Measurements from ENCODE around the gene MAST4. TPM values are rescaled to one million over a fixed set of nuclear protein-coding genes. Genes with fewer than 3 reads are reported as not detected.

MAST4 gene
- polyA plus RNA-seq, 1 donor (not counting 4 experiments of a cell fraction or from before 2014, with no cell fraction given) = 19.8 TPM

DNA sequence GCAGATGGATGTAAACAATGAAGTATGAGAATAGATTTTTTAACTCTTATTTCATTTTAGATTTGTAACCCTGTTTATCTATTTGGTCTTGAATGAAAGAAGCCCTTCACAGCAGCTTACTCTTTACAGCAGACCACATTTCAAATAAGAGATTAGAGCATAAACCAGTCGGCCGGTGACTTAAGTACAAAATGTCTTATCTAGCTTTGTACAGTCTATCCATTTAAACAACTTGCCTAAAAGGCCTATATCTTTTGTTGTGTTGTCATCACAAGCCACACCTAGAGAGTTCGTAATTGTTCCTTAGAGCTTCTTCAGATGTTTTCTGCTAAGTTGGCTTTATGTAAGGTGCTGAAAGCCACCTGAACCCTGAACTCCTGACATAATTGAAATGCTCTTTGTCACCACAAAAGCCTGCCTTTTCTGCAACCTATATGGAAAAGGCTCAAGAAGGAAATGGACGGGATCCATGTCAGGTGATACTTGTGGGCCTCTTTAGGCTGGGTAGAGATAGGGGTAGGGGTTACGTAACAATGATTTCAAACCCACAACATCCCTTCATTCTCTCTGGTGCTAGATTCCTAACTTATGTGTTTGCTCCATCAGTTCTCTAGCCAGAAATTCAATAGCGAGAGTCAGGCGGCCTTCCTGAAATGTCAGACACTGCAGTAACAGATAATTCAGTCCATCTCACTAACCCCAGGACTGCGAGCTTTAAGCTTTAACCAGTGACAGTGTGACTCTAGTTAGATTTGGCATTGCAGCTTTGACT lies 437.9 kb downstream of the MAST4 start:
- no peaks in the 10 kb centered on the region for H3K9me3 ChIP-seq (ENCODE audit: control insufficient read depth, low read depth, low read length)
- H3K36me3 ChIP-seq (ENCODE audit: control insufficient read depth in 2 of 2, extremely low read depth in 1 of 2, insufficient read depth in 2 of 2, low read length in 2 of 2) = peaks cover 0 to 4% of the 10 kb centered on the region in 2 experiments
- no peak overlapping the region for H2AFZ ChIP-seq (ENCODE audit: control insufficient read depth, low read length)
- DNase-seq (ENCODE audit: low read depth, low spot score) (no peak), FAIRE-seq (no peak)
- H3K27ac ChIP-seq (ENCODE audit: control insufficient read depth, insufficient read depth, low read length) = no peak overlapping the region
- peaks cover 75% of the 10 kb centered on the region for H3K79me2 ChIP-seq (ENCODE audit: control insufficient read depth, insufficient read depth, low read length)
- H3K4me1 ChIP-seq (ENCODE audit: control insufficient read depth, extremely low read depth, insufficient read depth, low read length) = peaks cover 34% of the 10 kb centered on the region
- dilution Hi-C loops (cut with MboI; ENCODE audit: extremely low pct_ligation_motif_present, low sequenced_read_pairs) = no loop called here
- H3K4me2 ChIP-seq (ENCODE audit: control insufficient read depth, extremely low read depth, insufficient read depth, low read depth, low read length) = no peak overlapping the region
- H4K20me1 ChIP-seq (ENCODE audit: control insufficient read depth, extremely low read depth, insufficient read depth, low read length) = no peaks in the 10 kb centered on the region
- H3K27me3 ChIP-seq (ENCODE audit: control insufficient read depth, extremely low read depth, insufficient read depth, low read length) = no peaks in the 10 kb centered on the region
- H3K9ac ChIP-seq (ENCODE audit: control insufficient read depth, extremely low read depth, insufficient read depth, low read length) = no peak overlapping the region
- TF ChIP-seq, protein P1, sequence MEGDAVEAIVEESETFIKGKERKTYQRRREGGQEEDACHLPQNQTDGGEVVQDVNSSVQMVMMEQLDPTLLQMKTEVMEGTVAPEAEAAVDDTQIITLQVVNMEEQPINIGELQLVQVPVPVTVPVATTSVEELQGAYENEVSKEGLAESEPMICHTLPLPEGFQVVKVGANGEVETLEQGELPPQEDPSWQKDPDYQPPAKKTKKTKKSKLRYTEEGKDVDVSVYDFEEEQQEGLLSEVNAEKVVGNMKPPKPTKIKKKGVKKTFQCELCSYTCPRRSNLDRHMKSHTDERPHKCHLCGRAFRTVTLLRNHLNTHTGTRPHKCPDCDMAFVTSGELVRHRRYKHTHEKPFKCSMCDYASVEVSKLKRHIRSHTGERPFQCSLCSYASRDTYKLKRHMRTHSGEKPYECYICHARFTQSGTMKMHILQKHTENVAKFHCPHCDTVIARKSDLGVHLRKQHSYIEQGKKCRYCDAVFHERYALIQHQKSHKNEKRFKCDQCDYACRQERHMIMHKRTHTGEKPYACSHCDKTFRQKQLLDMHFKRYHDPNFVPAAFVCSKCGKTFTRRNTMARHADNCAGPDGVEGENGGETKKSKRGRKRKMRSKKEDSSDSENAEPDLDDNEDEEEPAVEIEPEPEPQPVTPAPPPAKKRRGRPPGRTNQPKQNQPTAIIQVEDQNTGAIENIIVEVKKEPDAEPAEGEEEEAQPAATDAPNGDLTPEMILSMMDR (optimal IDR thresholded peaks at IDR 0.05 in 1 of 3, IDR thresholded peaks at IDR 0.05 in 1 of 3, conservative IDR thresholded peaks at IDR 0.05 in 1 of 3; ENCODE audit: extremely low read depth in 1 of 3, insufficient read depth in 2 of 3, low read length in 3 of 3) = no peak
- TF ChIP-seq EZH2 (IDR thresholded peaks at IDR 0.05; ENCODE audit: low read length) = no peak
- H3K4me3 ChIP-seq (ENCODE audit: control insufficient read depth in 2 of 3, extremely low read depth in 1 of 3, insufficient read depth in 2 of 3, low read depth in 1 of 3, low read length in 3 of 3) = no peak overlapping the region
- H3K9me1 ChIP-seq (ENCODE audit: control insufficient read depth, extremely low read depth, insufficient read depth, low read length) = no peaks in the 10 kb centered on the region

DNA sequence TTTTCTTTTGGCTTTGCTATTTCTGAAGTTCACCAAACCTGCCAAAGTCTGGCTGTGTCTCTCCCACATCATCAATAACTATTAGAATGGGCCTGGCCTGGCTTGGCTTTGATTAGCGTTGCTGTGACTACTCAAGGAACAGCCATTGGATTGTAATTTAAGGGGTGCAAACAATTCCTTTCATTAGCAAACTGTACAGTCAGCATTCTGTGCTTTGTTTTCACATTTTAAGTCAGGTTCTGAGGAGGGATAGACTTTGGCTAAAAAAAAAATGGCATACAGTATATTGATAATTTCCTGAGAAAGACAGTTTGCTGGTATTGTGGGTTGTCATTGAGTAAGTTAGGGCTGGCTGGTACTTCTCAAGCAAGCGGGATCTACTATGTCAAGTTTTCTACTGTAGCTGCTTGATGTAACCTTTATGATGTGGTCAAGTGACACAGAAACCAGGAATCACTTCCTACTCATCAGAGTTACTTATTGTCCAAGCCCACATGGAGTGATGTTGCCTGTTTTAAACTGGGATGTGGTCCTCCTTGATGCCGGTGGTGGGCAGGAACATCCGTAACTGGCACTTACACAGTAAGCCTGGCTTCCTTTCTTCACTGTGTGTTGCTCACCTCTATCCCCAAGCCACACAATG lies 439.0 kb downstream of the MAST4 start:
- dilution Hi-C loops (cut with MboI; ENCODE audit: extremely low pct_ligation_motif_present, low sequenced_read_pairs) = no loop called here
- H3K4me1 ChIP-seq (ENCODE audit: control insufficient read depth, extremely low read depth, insufficient read depth, low read length) = peaks cover 34% of the 10 kb centered on the region

More for the DNA sequence above, 439.0 kb downstream of the MAST4 start:
- H4K20me1 ChIP-seq (ENCODE audit: control insufficient read depth, extremely low read depth, insufficient read depth, low read length) = peaks cover 6% of the 10 kb centered on the region
- H3K4me3 ChIP-seq (ENCODE audit: control insufficient read depth in 2 of 3, extremely low read depth in 1 of 3, insufficient read depth in 2 of 3, low read depth in 1 of 3, low read length in 3 of 3) = no peak overlapping the region
- DNase-seq (ENCODE audit: low read depth, low spot score) (no peak), FAIRE-seq (no peak)
- no peaks in the 10 kb centered on the region for H3K27me3 ChIP-seq (ENCODE audit: control insufficient read depth, extremely low read depth, insufficient read depth, low read length)
- H3K79me2 ChIP-seq (ENCODE audit: control insufficient read depth, insufficient read depth, low read length) = peaks cover 77% of the 10 kb centered on the region
- no peak overlapping the region for H3K27ac ChIP-seq (ENCODE audit: control insufficient read depth, insufficient read depth, low read length)
- no peaks in the 10 kb centered on the region for H3K9me3 ChIP-seq (ENCODE audit: control insufficient read depth, low read depth, low read length)
- H3K4me2 ChIP-seq (ENCODE audit: control insufficient read depth, extremely low read depth, insufficient read depth, low read depth, low read length) = no peak overlapping the region
- TF ChIP-seq, protein P1 (optimal IDR thresholded peaks at IDR 0.05 in 1 of 3, IDR thresholded peaks at IDR 0.05 in 1 of 3, conservative IDR thresholded peaks at IDR 0.05 in 1 of 3; ENCODE audit: extremely low read depth in 1 of 3, insufficient read depth in 2 of 3, low read length in 3 of 3) = no peak
- TF ChIP-seq EZH2 (IDR thresholded peaks at IDR 0.05; ENCODE audit: low read length) = no peak
- no peaks in the 10 kb centered on the region for H3K9me1 ChIP-seq (ENCODE audit: control insufficient read depth, extremely low read depth, insufficient read depth, low read length)
- peaks cover 0 to 7% of the 10 kb centered on the region in 2 experiments for H3K36me3 ChIP-seq (ENCODE audit: control insufficient read depth in 2 of 2, extremely low read depth in 1 of 2, insufficient read depth in 2 of 2, low read length in 2 of 2)
- no peak overlapping the region for H2AFZ ChIP-seq (ENCODE audit: control insufficient read depth, low read length)
- H3K9ac ChIP-seq (ENCODE audit: control insufficient read depth, extremely low read depth, insufficient read depth, low read length) = no peak overlapping the region

All from keratinocyte (primary cell).